Prostate gland (tissue), 2 donors: Measurements from ENCODE around the gene DDX31.

Experiments used
- CTCF ChIP-seq, 4 experiments: fragments of 200-600 bp in 2 of 4; fragments of 450-650 bp in 2 of 4; sonication (generic) in 2 of 4; IDR thresholded peaks; 1 replicate in 3 of 4; 2 replicates in 1 of 4; pipeline ENCODE4 v1.5.1; 2016 to 2019; ENCODE audit warnings: antibody characterized with exemption in 4 of 4, mild to moderate bottlenecking in 2 of 4, moderate library complexity in 2 of 4
- POLR2A ChIP-seq: fragments of 450-650 bp; IDR thresholded peaks from one replicate; pipeline ENCODE4 v1.6.1; 2016; ENCODE audit warnings: antibody characterized with exemption, mild to moderate bottlenecking
- POLR2AphosphoS5 ChIP-seq: sonication (generic); formaldehyde crosslinking; IDR thresholded peaks from one replicate; pipeline ENCODE4 v1.6.1; 2017; ENCODE audit warnings: antibody characterized with exemption

- TF ChIP-seq CTCF (IDR thresholded peaks at IDR 0.05), result no peak
- no peak for TF ChIP-seq POLR2A
- TF ChIP-seq POLR2AphosphoS5, result no peak
Observed at GRCh38 chr9:132647806-132648205, 22.0 kb downstream of the DDX31 start.
